GM12878 (cell line): ENCODE data around the gene TBC1D5. TPM values are rescaled to one million over a fixed set of nuclear protein-coding genes. Genes with fewer than 3 reads are reported as not detected.

Experiments used
- ATAC-seq: fragments of 200-7000 bp; cut with Tn5 transposase; 3 replicates; pipeline ENCODE4 v1.9.1; 2020; ENCODE audit warnings: mild to moderate bottlenecking, moderate library complexity
- BruUV-seq: library from RNA; stranded (reverse); fragments of 400-500 nt; replicated peaks from 2 replicates; lab custom pipeline; 2021; lab: Mats Ljungman, UMichigan
- CTCF ChIA-PET: fragments of 300-600 bp; sonication (Branson Sonifier 250); formaldehyde crosslinking; extraction: SDS; loops from one replicate; lab custom pipeline; 2021; ENCODE audit warnings: inconsistent platforms; lab: Yijun Ruan, JAX
- POLR2A ChIA-PET: fragments of 350-600 bp; formaldehyde crosslinking; extraction: SDS; loops from one replicate; lab custom pipeline; 2021; ENCODE audit warnings: inconsistent platforms; lab: Charles Lee
- RAD21 ChIA-PET: fragments of 300-600 bp; sonication (Branson Sonifier 250); formaldehyde crosslinking; loops from one replicate; lab custom pipeline; 2023; ENCODE audit warnings: antibody characterized with exemption; ENCODE audit not compliant: unreplicated experiment; lab: Charles Lee
- SMC1A ChIA-PET: fragments of 300-600 bp; sonication (Branson Sonifier 250); formaldehyde crosslinking; loops from one replicate; lab custom pipeline; 2023; ENCODE audit not compliant: unreplicated experiment, uncharacterized antibody; lab: Charles Lee
- DNase-seq: peaks from one replicate; pipeline ENCODE4 v3.0.0-alpha.2; 2011; ENCODE audit warnings: low read depth, low spot score
- FAIRE-seq: peaks from 3 replicates; lab custom pipeline; 2011; peaks lifted over from hg19 to GRCh38; lab: Jason Lieb, UNC
- H2AFZ ChIP-seq: 2 replicates; pipeline ENCODE4 v1.6.0; 2011; ENCODE audit warnings: low read depth, low read length, control low read depth; ENCODE audit not compliant: control insufficient read depth
- H3K27ac ChIP-seq: 2 replicates; pipeline ENCODE4 v1.5.1; 2011; ENCODE audit warnings: control low read depth; ENCODE audit not compliant: control insufficient read depth, insufficient read depth
- H3K27me3 ChIP-seq, 2 experiments: replicated peaks in 1 of 2; 2 replicates each; pipeline versions ENCODE4 v1.6.0 to v1.6.1; 2011; ENCODE audit warnings: low read length in 1 of 2; ENCODE audit not compliant: control insufficient read depth in 2 of 2, insufficient read depth in 2 of 2
- H3K36me3 ChIP-seq, 2 experiments: 2 replicates each; pipeline ENCODE4 v1.5.1; 2011; ENCODE audit warnings: low read length in 1 of 2; ENCODE audit not compliant: control insufficient read depth in 2 of 2, insufficient read depth in 2 of 2
- H3K4me1 ChIP-seq: 2 replicates; pipeline ENCODE4 v1.6.1; 2011; ENCODE audit warnings: mild to moderate bottlenecking, low read length, moderate library complexity, mixed read lengths; ENCODE audit not compliant: control insufficient read depth, insufficient read depth
- H3K4me2 ChIP-seq: 2 replicates; pipeline ENCODE4 v1.6.0; 2011; ENCODE audit warnings: control low read depth; ENCODE audit not compliant: control insufficient read depth, insufficient read depth
- H3K4me3 ChIP-seq: fragments of 200-600 bp; sonication (generic); 2 replicates; pipeline ENCODE4 v1.5.1; 2016
- H3K79me2 ChIP-seq: 2 replicates; pipeline ENCODE4 v1.6.0; 2011; ENCODE audit warnings: low read length; ENCODE audit not compliant: control insufficient read depth, insufficient read depth
- H3K9ac ChIP-seq: 2 replicates; pipeline ENCODE4 v1.8.0; 2011; ENCODE audit warnings: low read length, control low read depth, mixed read lengths; ENCODE audit not compliant: control insufficient read depth, insufficient read depth
- H3K9me3 ChIP-seq: replicated peaks from 3 replicates; pipeline ENCODE4 v1.5.1; 2011; ENCODE audit warnings: mild to moderate bottlenecking, low read length; ENCODE audit not compliant: control insufficient read depth, insufficient read depth
- H4K20me1 ChIP-seq: 2 replicates; pipeline ENCODE4 v1.6.0; 2011; ENCODE audit not compliant: control insufficient read depth, insufficient read depth
- BHLHE40 ChIP-seq, 2 experiments: fragments of 450-650 bp in 1 of 2; IDR thresholded peaks; 2 replicates each; pipeline ENCODE4 v1.6.1; 2011 to 2017; ENCODE audit warnings: low read depth in 2 of 2, borderline replicate concordance in 1 of 2, improper control_type of control experiment in 1 of 2, low read length in 1 of 2, mild to moderate bottlenecking in 1 of 2
- DPF2 ChIP-seq: fragments of 450-650 bp; IDR thresholded peaks from 2 replicates; pipeline ENCODE4 v1.6.1; 2017; ENCODE audit warnings: mild to moderate bottlenecking
- EP300 ChIP-seq, 2 experiments: fragments of 150-350 bp in 1 of 2; IDR thresholded peaks; 2 replicates each; pipeline ENCODE4 v1.6.1; 2011 to 2012; ENCODE audit warnings: low read depth in 2 of 2, low read length in 2 of 2, borderline replicate concordance in 1 of 2, improper control_type of control experiment in 1 of 2, inconsistent platforms in 1 of 2; ENCODE audit not compliant: control insufficient read depth in 1 of 2
- HSF1 ChIP-seq: fragments of 150-350 bp; IDR thresholded peaks from 2 replicates; pipeline ENCODE4 v1.6.1; 2014; ENCODE audit warnings: mild to moderate bottlenecking, low read depth, low read length
- IKZF2 ChIP-seq, 2 experiments: fragments of 450-650 bp; IDR thresholded peaks; 2 replicates each; pipeline ENCODE4 v1.6.1; 2017; ENCODE audit warnings: mild to moderate bottlenecking in 2 of 2, moderate library complexity in 2 of 2
- JUNB ChIP-seq: IDR thresholded peaks from 2 replicates; pipeline ENCODE4 v1.6.1; 2016; ENCODE audit warnings: antibody characterized with exemption, mild to moderate bottlenecking
- RFX5 ChIP-seq: IDR thresholded peaks from 2 replicates; pipeline ENCODE4 v1.6.1; 2011; ENCODE audit warnings: low read depth, low read length, improper control_type of control experiment
- RUNX3 ChIP-seq: IDR thresholded peaks from 2 replicates; pipeline ENCODE4 v1.6.1; 2012; ENCODE audit warnings: low read length, inconsistent platforms
- TBL1XR1 ChIP-seq: IDR thresholded peaks from 2 replicates; pipeline ENCODE4 v1.6.1; 2012; ENCODE audit warnings: low read depth, low read length, improper control_type of control experiment
- ZNF24 ChIP-seq: fragments of 450-650 bp; IDR thresholded peaks from 2 replicates; pipeline ENCODE4 v1.6.1; 2017; ENCODE audit warnings: antibody characterized with exemption, mild to moderate bottlenecking
- WGBS: methylation state at CpG from one replicate; pipeline ENCODE4 v1.1.6; 2016; ENCODE audit warnings: low lambda C conversion rate; ENCODE audit not compliant: insufficient replicate concordance, insufficient coverage; ENCODE audit errors: missing lambda C conversion rate; 5-methylcytosine and 5-hydroxymethylcytosine counted together
- in situ Hi-C: fragments of 300-500 bp; cut with MboI; formaldehyde crosslinking; loops from 9 replicates; pipeline ENCODE4 v1.14.3; 2018; ENCODE audit warnings: mixed read lengths
- intact Hi-C: fragments of 100-400 bp; cut with micrococcal nuclease; formaldehyde crosslinking; loops from one replicate; pipeline ENCODE4 v1.14.2; 2022; ENCODE audit not compliant: unreplicated experiment
- polyA plus RNA-seq, 11 experiments: library from polyadenylated mRNA; depleted of rRNA in 4 of 11; unstranded in 6 of 11; stranded (reverse) in 5 of 11; fragments of >200 nt; fragmentation: Nextera tagmentation in 4 of 11; fragmentation: Illumina TruSeq in 1 of 11; extraction: Ambion mirVana in 4 of 11; extraction: Trizol in 1 of 11; gene quantifications; 1 replicate in 1 of 11; 2 replicates in 10 of 11; pipeline versions ENCODE4 v1.2.1 to v1.2.3, GENCODE V29; 2011 to 2016; ENCODE audit warnings: inconsistent platforms in 2 of 11, missing spikeins in 2 of 11, low read depth in 1 of 11
- total RNA-seq, 4 experiments: library from RNA; depleted of rRNA in 3 of 4; stranded (reverse); fragments of >200 nt in 3 of 4; fragmentation: Illumina TruSeq in 1 of 4; extraction: Trizol in 1 of 4; gene quantifications; 2 replicates each; pipeline versions ENCODE4 v1.2.1 to v1.2.3, GENCODE V29; 2013 to 2021
- TF ChIP-seq, protein P1 (sequence below): IDR thresholded peaks from 2 replicates; pipeline ENCODE4 v1.6.1; 2012; ENCODE audit warnings: low read depth, low read length, improper control_type of control experiment
- TF ChIP-seq, protein P2 (sequence below): IDR thresholded peaks from 2 replicates; pipeline ENCODE4 v1.6.1; 2012; ENCODE audit warnings: low read length, inconsistent platforms
- TF ChIP-seq, protein P3 (sequence below): IDR thresholded peaks from 2 replicates; pipeline ENCODE4 v1.6.1; 2011; ENCODE audit warnings: borderline replicate concordance, low read depth, mild to moderate bottlenecking, moderate library complexity, mixed read lengths, low read length; ENCODE audit not compliant: insufficient read depth; ENCODE audit errors: extremely low read length

The TBC1D5 gene
- total and polyA plus RNA-seq, 10 of the 15 experiments (the other 5 are each of a cell fraction or from before 2014, with no cell fraction given), result 5.5 to 61.0 (median 43.8) TPM

DNA sequence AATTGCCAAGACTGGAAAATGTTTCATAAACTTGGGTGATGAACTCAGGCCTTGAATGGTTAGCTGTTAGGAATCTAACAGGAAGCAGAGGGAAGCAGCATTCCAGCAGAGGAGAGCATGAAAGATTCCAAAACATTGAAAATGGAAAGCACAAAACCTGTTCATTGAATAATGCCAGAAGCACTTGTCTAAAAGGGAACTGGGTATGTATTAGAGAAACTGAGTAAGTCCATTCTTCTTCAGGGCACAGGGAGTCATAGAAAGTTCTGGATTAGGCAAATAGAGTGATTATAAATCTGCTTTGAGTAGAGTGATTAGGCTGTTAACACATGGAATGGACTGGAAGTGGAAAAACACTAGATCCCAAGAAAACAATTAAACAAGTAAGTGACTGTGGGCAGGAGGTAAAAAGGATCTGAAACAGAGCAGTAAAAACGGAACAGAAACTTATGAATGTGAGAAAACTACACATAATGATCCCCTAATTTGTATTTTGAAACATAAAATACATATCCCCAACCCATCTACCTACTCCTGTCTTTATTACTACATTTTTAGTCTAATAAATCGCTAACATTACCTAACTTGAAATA is 343.4 kb downstream of the TBC1D5 start:
- no peak overlapping the region for H3K4me3 ChIP-seq
- H3K4me2 ChIP-seq, result peak overlapping the region; percentile 85
- ChIA-PET RAD21 (interaction anchor here (1.0 to 3.9 kb wide), 6 partner anchors 15 to 848 kb away, joined by 3 to 14 read pairs (median 4); no protein-coding TSS in a partner anchor), POLR2A (interaction anchor here (1.3 kb wide), 1 partner anchor 348 kb away, joined by 3 read pairs; no protein-coding TSS in a partner anchor), CTCF (interaction anchor here (0.8 to 4.4 kb wide), 14 partner anchors 12 to 796 kb away, joined by 3 to 21 read pairs (median 4); no protein-coding TSS in a partner anchor), SMC1A (interaction anchor here (0.6 to 3.9 kb wide), 18 partner anchors 8 to 930 kb away, joined by 3 to 35 read pairs (median 5); no protein-coding TSS in a partner anchor)
- no peaks in the 10 kb centered on the region for H3K27me3 ChIP-seq
- peak overlapping the region; percentile 68 for H3K27ac ChIP-seq
- in situ Hi-C loops, result no loop called here
- peaks cover 0 to 2% of the 10 kb centered on the region in 2 experiments; a peak in 1 of 4 replicates for H3K36me3 ChIP-seq
- DNase-seq (peak; percentile 57), FAIRE-seq (no peak), ATAC-seq (peak; percentile 98)
- H3K9me3 ChIP-seq, result no peaks in the 10 kb centered on the region
- no peaks in the 10 kb centered on the region for H3K79me2 ChIP-seq
- H4K20me1 ChIP-seq, result no peaks in the 10 kb centered on the region
- 2% methylated on average over 2 of the region's 2 CpGs for WGBS
- H3K9ac ChIP-seq, result no peak overlapping the region; the same call in 1 of the 2 replicates
- no peak overlapping the region for H2AFZ ChIP-seq
- BruUV-seq, result no TSS peak
- intact Hi-C loops, result no loop called here
- peaks cover 15% of the 10 kb centered on the region for H3K4me1 ChIP-seq
- TF ChIP-seq, protein P1, sequence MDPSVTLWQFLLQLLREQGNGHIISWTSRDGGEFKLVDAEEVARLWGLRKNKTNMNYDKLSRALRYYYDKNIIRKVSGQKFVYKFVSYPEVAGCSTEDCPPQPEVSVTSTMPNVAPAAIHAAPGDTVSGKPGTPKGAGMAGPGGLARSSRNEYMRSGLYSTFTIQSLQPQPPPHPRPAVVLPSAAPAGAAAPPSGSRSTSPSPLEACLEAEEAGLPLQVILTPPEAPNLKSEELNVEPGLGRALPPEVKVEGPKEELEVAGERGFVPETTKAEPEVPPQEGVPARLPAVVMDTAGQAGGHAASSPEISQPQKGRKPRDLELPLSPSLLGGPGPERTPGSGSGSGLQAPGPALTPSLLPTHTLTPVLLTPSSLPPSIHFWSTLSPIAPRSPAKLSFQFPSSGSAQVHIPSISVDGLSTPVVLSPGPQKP, result no peak
- TF ChIP-seq, protein P2, sequence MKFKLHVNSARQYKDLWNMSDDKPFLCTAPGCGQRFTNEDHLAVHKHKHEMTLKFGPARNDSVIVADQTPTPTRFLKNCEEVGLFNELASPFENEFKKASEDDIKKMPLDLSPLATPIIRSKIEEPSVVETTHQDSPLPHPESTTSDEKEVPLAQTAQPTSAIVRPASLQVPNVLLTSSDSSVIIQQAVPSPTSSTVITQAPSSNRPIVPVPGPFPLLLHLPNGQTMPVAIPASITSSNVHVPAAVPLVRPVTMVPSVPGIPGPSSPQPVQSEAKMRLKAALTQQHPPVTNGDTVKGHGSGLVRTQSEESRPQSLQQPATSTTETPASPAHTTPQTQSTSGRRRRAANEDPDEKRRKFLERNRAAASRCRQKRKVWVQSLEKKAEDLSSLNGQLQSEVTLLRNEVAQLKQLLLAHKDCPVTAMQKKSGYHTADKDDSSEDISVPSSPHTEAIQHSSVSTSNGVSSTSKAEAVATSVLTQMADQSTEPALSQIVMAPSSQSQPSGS, result peak; percentile 63; the same call in 1 of the 2 replicates
- TF ChIP-seq IKZF2 (IDR thresholded peaks at IDR 0.05), result peak; percentile 99 to 100
- TF ChIP-seq EP300 (IDR thresholded peaks at IDR 0.05; ENCODE audit: borderline replicate concordance in 1 of 2, control insufficient read depth in 1 of 2, low read depth in 2 of 2, low read length in 2 of 2), result peak; percentile 71 to 97; a peak in 3 of 4 replicates
- no peak for TF ChIP-seq TBL1XR1
- TF ChIP-seq ZNF24, result peak; percentile 66; the same call in 1 of the 2 replicates
- TF ChIP-seq RUNX3, result peak; percentile 64
- TF ChIP-seq, protein P3, sequence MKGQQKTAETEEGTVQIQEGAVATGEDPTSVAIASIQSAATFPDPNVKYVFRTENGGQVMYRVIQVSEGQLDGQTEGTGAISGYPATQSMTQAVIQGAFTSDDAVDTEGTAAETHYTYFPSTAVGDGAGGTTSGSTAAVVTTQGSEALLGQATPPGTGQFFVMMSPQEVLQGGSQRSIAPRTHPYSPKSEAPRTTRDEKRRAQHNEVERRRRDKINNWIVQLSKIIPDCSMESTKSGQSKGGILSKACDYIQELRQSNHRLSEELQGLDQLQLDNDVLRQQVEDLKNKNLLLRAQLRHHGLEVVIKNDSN, result no peak
- TF ChIP-seq JUNB, result peak; percentile 73
- TF ChIP-seq HSF1, result peak; percentile 92
- TF ChIP-seq DPF2, result peak; percentile 99
- no peak for TF ChIP-seq RFX5
- peak; percentile 27 to 33; a peak in 1 of 4 replicates for TF ChIP-seq BHLHE40 (IDR thresholded peaks at IDR 0.05; ENCODE audit: borderline replicate concordance in 1 of 2, low read depth in 2 of 2, low read length in 1 of 2)
